ENCODE measurements around the gene SLC25A25.

DNA sequence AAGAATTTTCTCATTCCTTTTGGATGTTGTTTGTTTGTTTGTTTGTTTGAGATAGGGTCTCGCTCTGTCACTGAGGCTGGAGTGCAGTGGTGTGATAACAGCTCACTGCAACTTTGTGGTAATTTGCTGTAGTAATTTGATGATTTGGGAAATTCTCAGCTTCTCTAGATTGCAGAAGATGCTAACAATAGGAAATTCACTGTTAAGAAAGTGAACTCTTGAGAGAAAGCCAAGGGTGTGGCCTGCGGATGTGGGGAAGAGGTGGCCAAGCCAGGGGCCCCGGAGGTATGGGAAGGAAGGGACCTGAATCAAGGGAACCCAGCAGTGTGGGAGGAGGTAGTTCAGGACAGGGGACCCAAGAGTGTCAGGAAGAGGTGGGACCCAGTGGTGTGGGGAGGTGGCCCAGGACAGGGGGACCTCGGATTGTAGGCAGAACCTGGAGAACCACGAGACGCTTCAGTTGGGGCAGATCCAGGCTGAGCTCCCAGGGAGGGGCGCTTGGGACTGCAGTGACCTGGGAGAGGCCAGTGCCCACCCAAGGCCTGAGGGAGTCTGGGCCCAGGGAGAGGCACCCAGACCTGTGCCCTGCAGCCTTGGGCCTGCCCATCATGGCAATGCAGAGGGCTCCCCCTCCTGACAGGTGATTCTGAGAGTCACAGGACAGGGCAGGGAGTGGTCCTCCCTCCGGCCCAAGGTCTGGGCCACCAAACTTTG, 75.7 kb downstream of the SLC25A25 start:
- TF ChIP-seq, protein P1, sequence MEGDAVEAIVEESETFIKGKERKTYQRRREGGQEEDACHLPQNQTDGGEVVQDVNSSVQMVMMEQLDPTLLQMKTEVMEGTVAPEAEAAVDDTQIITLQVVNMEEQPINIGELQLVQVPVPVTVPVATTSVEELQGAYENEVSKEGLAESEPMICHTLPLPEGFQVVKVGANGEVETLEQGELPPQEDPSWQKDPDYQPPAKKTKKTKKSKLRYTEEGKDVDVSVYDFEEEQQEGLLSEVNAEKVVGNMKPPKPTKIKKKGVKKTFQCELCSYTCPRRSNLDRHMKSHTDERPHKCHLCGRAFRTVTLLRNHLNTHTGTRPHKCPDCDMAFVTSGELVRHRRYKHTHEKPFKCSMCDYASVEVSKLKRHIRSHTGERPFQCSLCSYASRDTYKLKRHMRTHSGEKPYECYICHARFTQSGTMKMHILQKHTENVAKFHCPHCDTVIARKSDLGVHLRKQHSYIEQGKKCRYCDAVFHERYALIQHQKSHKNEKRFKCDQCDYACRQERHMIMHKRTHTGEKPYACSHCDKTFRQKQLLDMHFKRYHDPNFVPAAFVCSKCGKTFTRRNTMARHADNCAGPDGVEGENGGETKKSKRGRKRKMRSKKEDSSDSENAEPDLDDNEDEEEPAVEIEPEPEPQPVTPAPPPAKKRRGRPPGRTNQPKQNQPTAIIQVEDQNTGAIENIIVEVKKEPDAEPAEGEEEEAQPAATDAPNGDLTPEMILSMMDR (IDR thresholded peaks at IDR 0.05) = no peak
- no peak for TF ChIP-seq POLR2A (IDR thresholded peaks at IDR 0.05)

All from esophagus squamous epithelium (tissue), 4 donors.